Neural crest cell (in vitro differentiated cells): Measurements from ENCODE around the gene FSHR. TPM values are rescaled to one million over a fixed set of nuclear protein-coding genes. Genes with fewer than 3 reads are reported as not detected.

Experiments
- DNase-seq: peaks from one replicate; pipeline ENCODE4 v3.0.0; 2021; ENCODE audit warnings: low read depth, mixed read lengths, low spot score
- H3K27ac Mint-ChIP-seq: one replicate; pipeline ENCODE4 v1.8.0; 2021; ENCODE audit warnings: mild to moderate bottlenecking, mixed read lengths; ENCODE audit not compliant: unreplicated experiment
- H3K27me3 Mint-ChIP-seq: 2 replicates; pipeline ENCODE4 v1.8.0; 2021; ENCODE audit warnings: low read depth, mild to moderate bottlenecking, mixed read lengths
- H3K36me3 Mint-ChIP-seq: 2 replicates; pipeline ENCODE4 v1.8.0; 2021; ENCODE audit warnings: low read depth, mild to moderate bottlenecking, mixed read lengths
- H3K4me1 Mint-ChIP-seq: 2 replicates; pipeline ENCODE4 v1.8.0; 2021; ENCODE audit warnings: mixed read lengths
- H3K4me3 Mint-ChIP-seq: one replicate; pipeline ENCODE4 v1.8.0; 2021; ENCODE audit warnings: mild to moderate bottlenecking, mixed read lengths
- H3K9me3 Mint-ChIP-seq: 2 replicates; pipeline ENCODE4 v1.8.0; 2021; ENCODE audit warnings: mixed read lengths
- CTCF ChIP-seq: fragments of 200-600 bp; sonication (generic); conservative IDR thresholded peaks from 2 replicates; pipeline ENCODE4 v1.5.0; 2021; ENCODE audit warnings: antibody characterized with exemption, mild to moderate bottlenecking
- total RNA-seq: library from RNA; stranded (reverse); gene quantifications from 2 replicates; pipeline ENCODE4 v1.2.1, GENCODE V29; 2021

FSHR gene
- total RNA-seq, 1 donor from 2014 or later: not detected

GRCh38 chr2:48979691-48980090 lies 174.6 kb downstream of the FSHR start:
- no peaks in the 10 kb centered on the region for H3K9me3 Mint-ChIP-seq
- H3K36me3 Mint-ChIP-seq: no peaks in the 10 kb centered on the region
- H3K27ac Mint-ChIP-seq: no peak overlapping the region
- no peaks in the 10 kb centered on the region for H3K27me3 Mint-ChIP-seq
- no peak overlapping the region for H3K4me3 Mint-ChIP-seq
- no peak for TF ChIP-seq CTCF
- H3K4me1 Mint-ChIP-seq: peaks cover 9% of the 10 kb centered on the region
- DNase-seq: no peak

GRCh38 chr2:48978131-48978530 lies 176.2 kb downstream of the FSHR start:
- H3K27me3 Mint-ChIP-seq: no peaks in the 10 kb centered on the region
- peaks cover 5% of the 10 kb centered on the region for H3K4me1 Mint-ChIP-seq
- no peak for DNase-seq
- no peaks in the 10 kb centered on the region for H3K9me3 Mint-ChIP-seq
- H3K36me3 Mint-ChIP-seq: no peaks in the 10 kb centered on the region
- H3K27ac Mint-ChIP-seq: no peak overlapping the region
- no peak for TF ChIP-seq CTCF
- H3K4me3 Mint-ChIP-seq: no peak overlapping the region

DNA sequence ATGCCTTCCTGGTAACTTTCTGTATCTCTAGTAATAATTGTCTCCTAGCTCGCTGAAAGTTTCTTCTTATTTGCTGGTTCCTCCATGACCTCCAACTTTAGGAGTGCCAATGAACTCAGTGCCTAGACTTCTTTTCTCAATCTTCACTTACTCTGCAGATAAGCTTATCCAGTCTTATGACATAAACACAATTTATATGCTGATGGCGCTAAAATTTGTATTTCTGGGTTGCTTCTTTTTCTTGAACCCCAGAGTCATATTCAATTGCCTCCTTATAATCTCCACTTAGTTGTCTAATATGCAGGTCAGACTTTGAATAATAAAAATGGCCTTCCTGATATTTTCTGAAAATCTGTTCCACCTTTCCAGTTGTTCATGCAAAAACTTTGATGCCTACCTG lies 182.5 kb downstream of the FSHR start:
- H3K36me3 Mint-ChIP-seq: no peaks in the 10 kb centered on the region
- DNase-seq: no peak
- TF ChIP-seq CTCF: no peak
- H3K9me3 Mint-ChIP-seq: no peaks in the 10 kb centered on the region
- H3K27ac Mint-ChIP-seq: no peak overlapping the region
- no peaks in the 10 kb centered on the region for H3K4me1 Mint-ChIP-seq
- H3K4me3 Mint-ChIP-seq: no peak overlapping the region
- no peaks in the 10 kb centered on the region for H3K27me3 Mint-ChIP-seq

- no peaks in the 10 kb centered on the region for H3K36me3 Mint-ChIP-seq
- TF ChIP-seq CTCF: no peak
- DNase-seq: no peak
- no peaks in the 10 kb centered on the region for H3K27me3 Mint-ChIP-seq
- no peaks in the 10 kb centered on the region for H3K4me1 Mint-ChIP-seq
- H3K27ac Mint-ChIP-seq: no peak overlapping the region
- H3K4me3 Mint-ChIP-seq: no peak overlapping the region
- no peaks in the 10 kb centered on the region for H3K9me3 Mint-ChIP-seq
These were observed 186.3 kb downstream of the FSHR start for GRCh38 chr2:48968011-48968410.

DNA sequence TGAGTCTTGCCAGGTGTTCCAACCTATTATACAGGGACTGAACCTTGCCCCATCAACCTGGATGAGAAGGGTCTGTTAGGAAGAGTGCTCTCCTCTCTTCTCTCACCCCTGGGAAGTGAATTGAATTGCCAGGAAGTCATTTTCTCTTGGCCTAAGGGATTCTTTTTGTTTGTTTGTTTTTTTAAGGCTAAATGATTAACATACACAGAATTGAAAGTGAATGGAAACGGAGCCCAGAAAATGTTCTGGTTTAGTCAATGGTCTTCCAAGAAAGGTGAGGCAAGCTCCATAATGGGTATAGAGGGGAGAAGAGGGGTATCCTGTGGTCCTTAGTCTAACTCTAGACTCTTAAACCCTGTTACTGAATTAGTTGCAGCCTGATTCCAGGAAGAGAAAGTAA lies 189.1 kb downstream of the FSHR start:
- Mint-ChIP-seq H3K4me3 (no peak overlapping the region), H3K36me3 (no peaks in the 10 kb centered on the region), H3K4me1 (no peaks in the 10 kb centered on the region), H3K27me3 (no peaks in the 10 kb centered on the region), H3K9me3 (peaks cover 4% of the 10 kb centered on the region), H3K27ac (no peak overlapping the region)
- no peak for DNase-seq
- TF ChIP-seq CTCF: no peak

- Mint-ChIP-seq H3K27ac (no peak overlapping the region), H3K4me1 (no peaks in the 10 kb centered on the region), H3K36me3 (no peaks in the 10 kb centered on the region), H3K4me3 (no peak overlapping the region), H3K9me3 (peaks cover 4% of the 10 kb centered on the region), H3K27me3 (no peaks in the 10 kb centered on the region)
- no peak for TF ChIP-seq CTCF
- no peak for DNase-seq
These were observed 193.3 kb downstream of the FSHR start for GRCh38 chr2:48961009-48961408.
